RPMI7951 (cell line): Measurements from ENCODE around the gene FERMT3. TPM values are rescaled to one million over a fixed set of nuclear protein-coding genes. Genes with fewer than 3 reads are reported as not detected.

Experiments
- DNase-seq: peaks from one replicate; pipeline ENCODE4 v3.0.0-alpha.2; 2012; ENCODE audit warnings: low read depth
- total RNA-seq: library from RNA; depleted of rRNA; stranded (reverse); fragments of >200 nt; shearing (Covaris generic); gene quantifications from 2 replicates; pipeline ENCODE4 v1.2.3, GENCODE V29; 2014; rRNA removed

Gene FERMT3
- total RNA-seq, 1 experiment from 2014 or later, result 29.1 TPM

DNA sequence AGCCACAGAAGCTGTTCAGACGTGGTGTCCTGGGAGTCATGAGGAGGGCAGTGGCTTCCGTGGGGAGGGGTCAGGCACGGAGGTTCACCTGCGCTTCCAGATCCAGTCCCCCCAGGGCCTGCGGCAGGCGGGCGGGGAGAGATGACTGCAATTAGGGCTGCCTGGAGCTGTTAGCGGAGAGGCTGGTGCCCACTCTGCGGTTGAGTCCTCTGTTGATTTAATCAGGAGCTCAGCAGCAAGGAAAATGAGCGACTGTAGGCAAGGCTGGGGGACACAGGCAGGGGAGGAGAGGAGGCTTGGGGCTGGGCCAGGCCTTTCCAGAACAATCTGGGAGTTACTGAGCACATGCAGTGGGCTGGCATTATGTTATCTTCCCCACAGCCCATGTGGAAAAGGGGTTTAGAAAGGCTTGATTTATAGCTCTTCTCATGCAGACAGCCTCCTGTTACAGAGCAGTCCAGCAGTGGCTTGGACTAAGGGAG is 57.9 kb downstream of the FERMT3 start:
- no peak for DNase-seq

DNA sequence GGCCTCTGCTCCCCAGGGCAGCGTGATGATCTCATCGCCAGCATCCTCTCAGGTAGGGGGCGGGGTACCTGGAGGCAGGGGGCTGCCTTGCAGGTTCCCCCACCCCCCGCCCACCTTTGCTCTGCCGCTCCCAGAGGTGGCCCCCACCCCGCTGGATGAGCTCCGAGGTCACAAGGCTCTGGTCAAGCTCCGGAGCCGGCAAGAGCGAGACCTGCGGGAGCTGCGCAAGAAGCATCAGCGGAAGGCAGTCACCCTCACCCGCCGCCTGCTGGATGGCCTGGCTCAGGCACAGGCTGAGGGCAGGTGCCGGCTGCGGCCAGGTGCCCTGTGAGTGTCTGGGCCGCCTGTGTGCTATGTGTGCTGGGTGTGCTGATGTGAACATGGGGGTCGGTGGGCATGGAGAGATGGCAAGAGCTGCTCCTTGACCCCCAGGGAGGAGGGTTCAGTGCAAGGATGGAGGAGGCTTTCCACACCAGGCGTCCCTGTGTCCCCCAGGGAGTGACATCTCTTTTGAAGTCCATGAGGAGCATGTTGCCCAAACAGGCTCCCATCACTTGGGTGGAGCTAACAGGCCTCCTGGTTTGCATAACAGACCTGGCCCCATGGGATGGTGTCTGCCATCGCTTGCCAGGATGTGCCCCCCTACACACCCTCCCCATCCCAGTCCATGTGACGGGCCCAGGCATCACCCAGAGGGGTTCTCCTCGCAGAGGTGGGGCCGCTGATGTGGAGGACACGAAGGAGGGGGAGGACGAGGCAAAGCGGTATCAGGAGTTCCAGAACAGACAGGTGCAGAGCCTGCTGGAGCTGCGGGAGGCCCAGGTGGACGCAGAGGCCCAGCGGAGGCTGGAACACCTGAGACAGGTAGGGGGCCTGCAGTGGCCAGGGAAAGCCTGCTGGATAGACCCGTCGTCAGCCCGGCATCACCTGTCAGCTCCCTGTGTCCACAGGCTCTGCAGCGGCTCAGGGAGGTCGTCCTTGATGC is 58.9 kb downstream of the FERMT3 start:
- DNase-seq, result no peak

DNA sequence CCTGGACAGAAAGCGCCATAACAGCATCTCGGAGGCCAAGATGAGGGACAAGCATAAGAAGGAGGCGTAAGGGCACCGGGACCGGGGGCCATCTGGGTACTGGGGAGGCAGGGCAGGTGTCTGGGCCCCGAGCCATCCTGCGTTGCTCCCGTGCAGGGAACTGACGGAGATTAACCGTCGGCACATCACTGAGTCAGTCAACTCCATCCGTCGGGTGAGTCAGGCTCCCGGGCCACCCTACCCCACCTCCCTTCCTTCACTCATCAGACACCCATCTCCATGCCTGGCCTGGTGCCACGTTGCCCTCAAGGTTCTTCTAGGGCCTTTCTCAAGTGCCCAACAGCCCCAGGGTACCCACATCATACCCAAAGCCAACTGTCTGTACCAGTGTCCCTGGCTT is 59.8 kb downstream of the FERMT3 start:
- peak; percentile 84 for DNase-seq

- DNase-seq, result peak; percentile 47
Measured at GRCh38 chr11:64267207-64267945, 60.9 kb downstream of the FERMT3 start.

DNA sequence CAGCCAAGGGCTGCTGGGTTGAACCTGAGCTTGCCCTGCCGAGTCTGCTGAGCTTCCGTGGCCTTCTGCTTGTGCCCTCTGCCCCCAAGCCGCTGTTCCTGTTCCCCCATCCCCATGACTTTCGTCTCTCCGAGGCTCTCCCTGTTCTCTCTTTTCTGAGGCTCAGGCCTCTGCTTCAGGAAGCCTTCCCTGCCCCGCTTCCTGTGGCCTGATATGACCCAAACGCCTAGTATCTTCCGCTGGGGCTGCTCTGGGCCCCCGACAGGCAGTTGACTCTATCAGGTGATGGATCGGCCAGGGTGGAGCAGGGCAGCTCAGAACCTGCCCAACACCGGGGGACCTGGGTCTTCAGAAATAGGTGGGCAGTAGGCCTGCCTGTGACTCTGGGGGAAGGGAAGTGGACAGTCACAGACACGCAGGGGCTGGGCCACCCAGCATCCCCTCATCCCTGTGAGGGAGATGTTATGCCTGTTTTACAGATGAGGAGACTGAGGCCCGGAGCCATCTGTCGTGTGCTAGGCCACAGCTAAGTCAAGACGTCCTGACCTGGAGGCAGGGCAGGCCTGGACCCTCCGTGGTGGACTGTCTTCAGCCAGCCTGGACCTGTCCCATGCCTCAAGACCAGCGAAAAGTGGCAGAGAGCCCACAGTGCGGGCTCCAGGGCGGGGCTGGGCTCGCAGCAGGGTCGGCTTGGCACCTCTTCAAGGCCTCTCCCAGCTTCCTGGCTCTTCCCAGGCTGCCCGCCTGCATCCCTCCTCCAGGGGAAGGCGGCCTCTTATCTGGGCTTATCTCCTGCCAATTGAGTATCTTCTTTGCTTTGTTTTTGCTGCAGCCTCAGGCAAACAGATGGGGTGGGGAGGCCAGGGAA is 61.7 kb downstream of the FERMT3 start:
- peak; percentile 98 for DNase-seq

DNA sequence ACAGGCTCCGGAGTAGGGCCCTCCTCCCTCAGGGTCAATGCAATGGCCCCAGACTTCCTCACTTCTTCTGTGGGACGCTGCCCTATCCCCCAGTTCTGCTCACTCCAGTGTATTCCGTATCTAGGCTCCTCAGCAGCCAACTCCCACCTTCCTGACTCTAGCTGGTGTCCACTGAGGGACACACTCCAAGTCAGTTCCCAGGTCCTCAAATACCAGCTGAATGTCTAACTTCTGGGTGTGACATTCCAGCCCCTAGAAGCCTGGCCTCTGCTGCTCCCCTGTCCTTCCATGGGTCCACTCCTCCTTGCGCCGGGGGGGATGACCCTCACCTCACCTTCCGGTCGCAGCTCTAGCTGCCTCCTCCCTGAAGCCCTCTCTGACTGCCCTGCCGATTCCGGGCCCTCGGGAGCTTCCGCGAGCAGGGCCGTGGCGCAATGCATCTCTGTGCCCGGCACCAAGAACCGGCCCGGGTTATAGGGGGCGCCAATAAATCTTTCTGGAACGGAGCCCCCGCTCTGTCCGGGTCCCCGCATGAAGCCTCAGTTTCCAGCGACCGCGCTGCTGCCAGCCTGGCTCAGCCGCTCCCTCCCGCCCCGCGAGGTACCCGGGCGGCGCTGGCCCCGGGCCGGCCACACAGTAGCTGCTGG is 62.5 kb downstream of the FERMT3 start:
- DNase-seq, result no peak

- peak; percentile 100 for DNase-seq
Measured at GRCh38 chr11:64269540-64270220, 63.2 kb downstream of the FERMT3 start.

Other genes starting within 250 kb of the FERMT3 start
- gene COX8A, start 232.1 kb upstream of the FERMT3 start, total RNA-seq, result 1,061 and 1,166 TPM in 2 replicates
- 80.3 and 83.6 TPM in 2 replicates for gene OTUB1, start 220.3 kb upstream of the FERMT3 start, total RNA-seq
- under 0.01 TPM in 2 replicates for gene FLRT1, start 170.8 kb upstream of the FERMT3 start, total RNA-seq
- 36.7 and 43.3 TPM in 2 replicates for gene MACROD1, start 40.6 kb upstream of the FERMT3 start, total RNA-seq
- gene STIP1, start 20.6 kb upstream of the FERMT3 start, total RNA-seq, result 306 and 321 TPM in 2 replicates
- 67.2 and 79.8 TPM in 2 replicates for gene TRPT1, start 19.5 kb downstream of the FERMT3 start, total RNA-seq
- gene NUDT22, start 19.6 kb downstream of the FERMT3 start, total RNA-seq, result 59.7 and 90.2 TPM in 2 replicates
- gene DNAJC4, start 23.8 kb downstream of the FERMT3 start, total RNA-seq, result 17.2 and 23.7 TPM in 2 replicates
- 45.7 and 51.3 TPM in 2 replicates for gene VEGFB, start 27.9 kb downstream of the FERMT3 start, total RNA-seq
- 76.3 and 109 TPM in 2 replicates for gene FKBP2, start 34.4 kb downstream of the FERMT3 start, total RNA-seq
- gene PPP1R14B, start 40.2 kb downstream of the FERMT3 start, total RNA-seq, result 418 and 531 TPM in 2 replicates
- 48.1 and 60.4 TPM in 2 replicates for gene PLCB3, start 44.8 kb downstream of the FERMT3 start, total RNA-seq
- gene BAD, start 77.9 kb downstream of the FERMT3 start, total RNA-seq, result 121 and 165 TPM in 2 replicates
- 25.9 and 26.8 TPM in 2 replicates for gene GPR137, start 79.1 kb downstream of the FERMT3 start, total RNA-seq
- not detected in 2 replicates for gene KCNK4, start 84.6 kb downstream of the FERMT3 start, total RNA-seq
- 0.68 and 1.7 TPM in 2 replicates for gene CATSPERZ, start 93.6 kb downstream of the FERMT3 start, total RNA-seq
- gene ESRRA, start 98.8 kb downstream of the FERMT3 start, total RNA-seq, result 7.4 and 10.8 TPM in 2 replicates
- gene TRMT112, start 110.8 kb downstream of the FERMT3 start, total RNA-seq, result 434 and 545 TPM in 2 replicates
- gene PRDX5, start 111.4 kb downstream of the FERMT3 start, total RNA-seq, result 245 and 355 TPM in 2 replicates
- gene CCDC88B, start 133.5 kb downstream of the FERMT3 start, total RNA-seq, result 1.2 and 2.8 TPM in 2 replicates
- 20.8 and 35.0 TPM in 2 replicates for gene RPS6KA4, start 152.4 kb downstream of the FERMT3 start, total RNA-seq